HUES64 (cell line): ENCODE measurements around the gene SYCP2.
"Not testable (repeated sequence)": the region's sequence is repeated elsewhere in the genome, so short reads cannot be mapped to it uniquely, and the experiment has no call there.

Experiments used
- H3K27ac ChIP-seq: 2 replicates; pipeline ENCODE4 v1.7.0; 2013; ENCODE audit warnings: low read depth, low read length, inconsistent platforms
- H3K27me3 ChIP-seq: 2 replicates; pipeline ENCODE4 v1.6.1; 2013; ENCODE audit warnings: mild to moderate bottlenecking, low read length; ENCODE audit not compliant: insufficient read depth
- H3K36me3 ChIP-seq: 2 replicates; pipeline ENCODE4 v1.6.1; 2013; ENCODE audit warnings: mild to moderate bottlenecking, low read length; ENCODE audit not compliant: insufficient read depth
- H3K4me1 ChIP-seq: 2 replicates; pipeline ENCODE4 v1.6.1; 2013; ENCODE audit warnings: mild to moderate bottlenecking, low read length, moderate library complexity; ENCODE audit not compliant: insufficient read depth
- H3K4me3 ChIP-seq: 2 replicates; pipeline ENCODE4 v1.5.1; 2013; ENCODE audit warnings: mild to moderate bottlenecking, low read length, moderate library complexity
- H3K9ac ChIP-seq: 2 replicates; pipeline ENCODE4 v1.6.1; 2013; ENCODE audit warnings: mild to moderate bottlenecking, low read depth, low read length
- H3K9me3 ChIP-seq: 2 replicates; pipeline ENCODE4 v1.6.1; 2013; ENCODE audit warnings: low read depth, low read length; ENCODE audit not compliant: insufficient read depth
- WGBS: fragments of 150-250, 120-280 bp; methylation state at CpG from one replicate; pipeline ENCODE4 v1.1.7; 2013; ENCODE audit warnings: missing lambda C conversion rate; 5-methylcytosine and 5-hydroxymethylcytosine counted together

SYCP2 gene

GRCh38 chr20:59895908-59896307 lies 37.5 kb downstream of the SYCP2 start:
- no CpG with 5 or more reads among the region's 1 CpG for WGBS
- Histone ChIP-seq H3K27me3 (peaks cover 20% of the 10 kb centered on the region; the same call in 1 of the 2 replicates), H3K9ac (no peak overlapping the region), H3K27ac (no peak overlapping the region), H3K9me3 (no peaks in the 10 kb centered on the region), H3K4me1 (no peaks in the 10 kb centered on the region), H3K4me3 (no peak overlapping the region), H3K36me3 (no peaks in the 10 kb centered on the region)

GRCh38 chr20:59891581-59891980 lies 41.9 kb downstream of the SYCP2 start:
- Histone ChIP-seq H3K9ac (no peak overlapping the region), H3K36me3 (no peaks in the 10 kb centered on the region), H3K4me1 (no peaks in the 10 kb centered on the region), H3K27ac (no peak overlapping the region), H3K9me3 (no peaks in the 10 kb centered on the region), H3K4me3 (no peak overlapping the region), H3K27me3 (peaks cover 14% of the 10 kb centered on the region; the same call in 1 of the 2 replicates)
- 83% methylated on average over 1 of the region's 1 CpG for WGBS

GRCh38 chr20:59890035-59890434 lies 43.4 kb downstream of the SYCP2 start:
- WGBS = 70% methylated on average over 2 of the region's 2 CpGs
- not testable (repeated sequence) for H3K9ac ChIP-seq, H3K4me3 ChIP-seq

GRCh38 chr20:59888050-59888449 lies 45.4 kb downstream of the SYCP2 start:
- Histone ChIP-seq H3K9ac (no peak overlapping the region), H3K27me3 (peaks cover 9% of the 10 kb centered on the region; the same call in 1 of the 2 replicates), H3K36me3 (no peaks in the 10 kb centered on the region), H3K27ac (no peak overlapping the region), H3K4me1 (no peaks in the 10 kb centered on the region), H3K9me3 (no peaks in the 10 kb centered on the region), H3K4me3 (no peak overlapping the region)
- WGBS = 88% methylated on average over 1 of the region's 1 CpG

More at GRCh38 chr20:59890035-59890434, 43.4 kb downstream of the SYCP2 start:
- H3K27me3 ChIP-seq = peaks cover 17% of the 10 kb centered on the region; the same call in 1 of the 2 replicates
- not testable (repeated sequence) for H3K36me3 ChIP-seq, H3K4me1 ChIP-seq, H3K27ac ChIP-seq, H3K9me3 ChIP-seq

- 33% methylated on average over 1 of the region's 3 CpGs for WGBS
- no peak overlapping the region for H3K9ac ChIP-seq
- H3K4me1 ChIP-seq = no peaks in the 10 kb centered on the region
- H3K36me3 ChIP-seq = no peaks in the 10 kb centered on the region
- H3K27me3 ChIP-seq = peaks cover 2% of the 10 kb centered on the region; the same call in 1 of the 2 replicates
- H3K27ac ChIP-seq = no peak overlapping the region
- no peak overlapping the region for H3K4me3 ChIP-seq
- no peaks in the 10 kb centered on the region for H3K9me3 ChIP-seq
Measured at GRCh38 chr20:59884494-59884893, 48.9 kb downstream of the SYCP2 start.

GRCh38 chr20:59880198-59880597 lies 53.2 kb downstream of the SYCP2 start:
- no peak overlapping the region for H3K4me3 ChIP-seq
- no peak overlapping the region for H3K9ac ChIP-seq
- no peak overlapping the region for H3K27ac ChIP-seq
- no peaks in the 10 kb centered on the region for H3K36me3 ChIP-seq
- H3K27me3 ChIP-seq = no peaks in the 10 kb centered on the region
- no peaks in the 10 kb centered on the region for H3K4me1 ChIP-seq
- no peaks in the 10 kb centered on the region for H3K9me3 ChIP-seq
- WGBS = no CpG with 5 or more reads among the region's 1 CpG

- 60% methylated on average over 1 of the region's 1 CpG for WGBS
- no peak overlapping the region for H3K4me3 ChIP-seq
Measured at GRCh38 chr20:59873409-59873808, 60.0 kb downstream of the SYCP2 start.

GRCh38 chr20:59871096-59871495 lies 62.3 kb downstream of the SYCP2 start:
- H3K4me3 ChIP-seq = no peak overlapping the region

More at GRCh38 chr20:59873409-59873808, 60.0 kb downstream of the SYCP2 start:
- Histone ChIP-seq H3K9me3 (no peaks in the 10 kb centered on the region), H3K36me3 (no peaks in the 10 kb centered on the region), H3K9ac (no peak overlapping the region), H3K27ac (no peak overlapping the region), H3K4me1 (no peaks in the 10 kb centered on the region), H3K27me3 (no peaks in the 10 kb centered on the region; the same call in 1 of the 2 replicates)

GRCh38 chr20:59866338-59866737 lies 67.1 kb downstream of the SYCP2 start:
- Histone ChIP-seq H3K27me3 (peaks cover 6% of the 10 kb centered on the region; the same call in 1 of the 2 replicates), H3K36me3 (no peaks in the 10 kb centered on the region), H3K4me1 (no peaks in the 10 kb centered on the region), H3K4me3 (no peak overlapping the region), H3K27ac (no peak overlapping the region), H3K9ac (no peak overlapping the region), H3K9me3 (no peaks in the 10 kb centered on the region; the same call in 1 of the 2 replicates)
- WGBS = 100% methylated on average over 2 of the region's 3 CpGs

More at GRCh38 chr20:59871096-59871495, 62.3 kb downstream of the SYCP2 start:
- Histone ChIP-seq H3K36me3 (no peaks in the 10 kb centered on the region), H3K9me3 (no peaks in the 10 kb centered on the region), H3K27ac (no peak overlapping the region), H3K4me1 (no peaks in the 10 kb centered on the region), H3K27me3 (no peaks in the 10 kb centered on the region; the same call in 1 of the 2 replicates), H3K9ac (no peak overlapping the region)
- WGBS = no CpG with 5 or more reads among the region's 1 CpG

GRCh38 chr20:59864726-59865125 lies 68.7 kb downstream of the SYCP2 start:
- H3K36me3 ChIP-seq = no peaks in the 10 kb centered on the region
- WGBS = 75% methylated on average over 1 of the region's 1 CpG
- no peaks in the 10 kb centered on the region for H3K4me1 ChIP-seq
- no peaks in the 10 kb centered on the region; the same call in 1 of the 2 replicates for H3K9me3 ChIP-seq
- peaks cover 6% of the 10 kb centered on the region; the same call in 1 of the 2 replicates for H3K27me3 ChIP-seq
- H3K4me3 ChIP-seq = no peak overlapping the region
- no peak overlapping the region for H3K9ac ChIP-seq
- H3K27ac ChIP-seq = no peak overlapping the region

GRCh38 chr20:59863058-59863457 lies 70.4 kb downstream of the SYCP2 start:
- H3K36me3 ChIP-seq = no peaks in the 10 kb centered on the region
- H3K4me1 ChIP-seq = no peaks in the 10 kb centered on the region
- H3K9ac ChIP-seq = no peak overlapping the region
- H3K27ac ChIP-seq = no peak overlapping the region
- H3K27me3 ChIP-seq = peaks cover 6% of the 10 kb centered on the region; the same call in 1 of the 2 replicates
- H3K4me3 ChIP-seq = no peak overlapping the region
- peaks cover 4% of the 10 kb centered on the region for H3K9me3 ChIP-seq
- WGBS = 86% methylated on average over 2 of the region's 3 CpGs

GRCh38 chr20:59861401-59861800 lies 72.0 kb downstream of the SYCP2 start:
- Histone ChIP-seq H3K9ac (no peak overlapping the region), H3K27me3 (peaks cover 6% of the 10 kb centered on the region; the same call in 1 of the 2 replicates), H3K9me3 (peaks cover 4% of the 10 kb centered on the region), H3K27ac (no peak overlapping the region), H3K36me3 (no peaks in the 10 kb centered on the region), H3K4me1 (no peaks in the 10 kb centered on the region), H3K4me3 (no peak overlapping the region)
- WGBS = 85% methylated on average over 4 of the region's 4 CpGs
